ENCODE results near the gene TMUB2.
"Not testable (repeated sequence)": the region's sequence is repeated elsewhere in the genome, so short reads cannot be mapped to it uniquely, and the experiment has no call there.

Gene TMUB2

DNA sequence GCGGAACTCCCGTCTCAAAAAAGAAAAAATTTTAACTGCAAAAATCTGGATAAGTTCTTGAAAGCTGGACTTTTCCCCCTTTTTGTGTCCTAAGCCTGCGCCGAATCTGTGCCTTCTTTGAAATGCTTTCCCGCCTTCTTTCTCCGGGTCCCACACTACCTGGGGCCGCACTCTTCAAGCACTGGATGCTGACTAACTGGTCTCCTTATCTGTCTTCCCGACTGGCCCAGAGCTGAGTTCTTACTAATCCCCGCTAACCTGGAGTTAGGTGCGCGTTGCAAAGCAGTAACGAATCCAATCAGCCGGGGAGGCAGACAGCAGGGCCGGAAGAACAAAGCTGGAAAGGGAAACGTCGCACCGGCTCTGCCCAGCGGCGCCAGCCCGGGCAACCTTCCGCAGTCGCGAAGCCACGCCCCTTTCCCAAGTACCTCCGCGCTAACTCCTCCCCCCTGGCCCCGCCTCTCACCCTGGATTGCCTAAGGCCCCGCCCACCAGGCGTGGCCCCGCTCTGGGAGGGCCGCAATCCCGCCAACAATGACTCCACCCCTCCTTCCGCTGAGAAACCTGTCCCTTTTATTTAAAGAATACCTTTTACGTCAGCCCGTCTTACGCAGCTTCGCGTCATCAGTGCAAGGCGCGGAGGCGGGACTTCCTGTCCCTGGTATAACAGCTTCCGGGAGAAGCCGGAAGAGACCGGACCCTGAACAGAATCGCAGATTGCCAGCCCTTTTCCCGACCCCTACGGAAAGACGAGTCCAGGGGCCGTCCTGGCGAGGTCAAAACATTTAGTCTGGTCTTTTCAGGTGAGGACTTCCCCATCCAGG, at the start of gene TMUB2:
TMUB2 (plus strand) TSS at position 666 of the 824 bp plus-strand sequence. CDS start 737 bp downstream, outside the sequence.
- TF ChIP-seq, protein P1, sequence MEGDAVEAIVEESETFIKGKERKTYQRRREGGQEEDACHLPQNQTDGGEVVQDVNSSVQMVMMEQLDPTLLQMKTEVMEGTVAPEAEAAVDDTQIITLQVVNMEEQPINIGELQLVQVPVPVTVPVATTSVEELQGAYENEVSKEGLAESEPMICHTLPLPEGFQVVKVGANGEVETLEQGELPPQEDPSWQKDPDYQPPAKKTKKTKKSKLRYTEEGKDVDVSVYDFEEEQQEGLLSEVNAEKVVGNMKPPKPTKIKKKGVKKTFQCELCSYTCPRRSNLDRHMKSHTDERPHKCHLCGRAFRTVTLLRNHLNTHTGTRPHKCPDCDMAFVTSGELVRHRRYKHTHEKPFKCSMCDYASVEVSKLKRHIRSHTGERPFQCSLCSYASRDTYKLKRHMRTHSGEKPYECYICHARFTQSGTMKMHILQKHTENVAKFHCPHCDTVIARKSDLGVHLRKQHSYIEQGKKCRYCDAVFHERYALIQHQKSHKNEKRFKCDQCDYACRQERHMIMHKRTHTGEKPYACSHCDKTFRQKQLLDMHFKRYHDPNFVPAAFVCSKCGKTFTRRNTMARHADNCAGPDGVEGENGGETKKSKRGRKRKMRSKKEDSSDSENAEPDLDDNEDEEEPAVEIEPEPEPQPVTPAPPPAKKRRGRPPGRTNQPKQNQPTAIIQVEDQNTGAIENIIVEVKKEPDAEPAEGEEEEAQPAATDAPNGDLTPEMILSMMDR (IDR thresholded peaks at IDR 0.05; ENCODE audit: low read length), result no peak
- no peak for TF ChIP-seq EZH2 (IDR thresholded peaks at IDR 0.05; ENCODE audit: borderline replicate concordance, low read length)
- H4K20me1 ChIP-seq (ENCODE audit: insufficient read depth, low read length), result no peaks in the 10 kb centered on the region
- peak within 1 kb of the TSS; percentile 93 for H3K4me3 ChIP-seq (ENCODE audit: low read depth, low read length, poor library complexity, severe bottlenecking)
- H3K9ac ChIP-seq (ENCODE audit: low read length), result peak within 1 kb of the TSS; percentile 91
- H3K4me1 ChIP-seq (ENCODE audit: insufficient read depth, low read length, severe bottlenecking), result peaks cover 33% of the 10 kb centered on the region
- no peaks in the 10 kb centered on the region for H3K9me3 ChIP-seq (ENCODE audit: low read length)
- H3K36me3 ChIP-seq (ENCODE audit: insufficient read depth, low read length), result peaks cover 54% of the 10 kb centered on the region
- H3K27me3 ChIP-seq (ENCODE audit: insufficient read depth, low read length), result no peaks in the 10 kb centered on the region
- peak within 1 kb of the TSS; percentile 89 for H3K4me2 ChIP-seq (ENCODE audit: low read length)
- no peak within 1 kb of the TSS for H2AFZ ChIP-seq (ENCODE audit: low read length)
- H3K79me2 ChIP-seq (ENCODE audit: insufficient read depth, low read length), result peaks cover 26% of the 10 kb centered on the region
- peak within 1 kb of the TSS; percentile 78 for H3K27ac ChIP-seq (ENCODE audit: low read depth, low read length, poor library complexity, severe bottlenecking)
- no peaks in the 10 kb centered on the region for H3K9me2 ChIP-seq (ENCODE audit: low read depth, low read length)
- no peaks in the 10 kb centered on the region for H3F3A ChIP-seq (ENCODE audit: insufficient read depth, low read length)

DNA sequence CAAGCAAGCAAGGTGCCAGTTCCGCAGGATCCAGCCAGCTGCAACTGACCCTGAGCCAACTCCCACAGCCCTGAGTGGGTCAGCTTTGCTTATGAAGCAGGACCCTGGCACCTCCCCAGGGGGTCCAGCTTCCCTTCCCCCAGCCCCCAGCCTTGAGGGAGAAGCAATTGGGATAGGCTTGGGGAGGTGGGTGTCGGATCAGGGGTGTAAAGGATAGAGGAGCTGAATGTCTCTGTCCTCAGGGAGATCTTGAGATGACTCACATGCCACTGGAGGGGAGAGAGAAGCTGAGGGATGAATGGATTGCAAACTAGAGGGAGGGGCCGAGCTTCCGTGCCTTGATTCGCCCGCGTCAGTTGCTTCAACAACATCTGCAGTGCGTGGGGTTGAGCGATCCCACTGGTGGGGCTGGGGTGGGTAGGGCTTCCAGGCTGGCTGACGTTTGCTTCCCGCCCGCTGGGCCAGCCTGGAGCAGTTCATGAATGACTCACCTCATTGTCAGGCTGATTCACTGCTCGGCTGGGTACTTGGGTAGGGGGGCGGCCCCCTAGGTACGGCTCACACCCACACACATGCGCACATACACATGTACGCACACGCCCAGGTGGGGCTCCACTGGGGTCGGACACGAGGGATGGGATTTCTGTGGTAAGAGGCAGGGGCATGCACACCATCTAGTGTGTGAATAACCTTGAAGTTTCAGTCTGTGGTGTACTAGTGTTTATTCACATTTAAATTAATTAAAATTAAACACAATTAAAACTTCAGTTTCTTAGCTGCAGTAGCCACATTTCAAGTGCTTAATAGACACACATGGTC, 48.7 kb upstream of the TMUB2 start:
- peaks cover 3% of the 10 kb centered on the region; the same call in 1 of the 2 replicates for H3K27me3 ChIP-seq (ENCODE audit: insufficient read depth, low read length)
- TF ChIP-seq, protein P1 (IDR thresholded peaks at IDR 0.05; ENCODE audit: low read length), result no peak
- no peak for TF ChIP-seq EZH2 (IDR thresholded peaks at IDR 0.05; ENCODE audit: borderline replicate concordance, low read length)
- H3K9ac ChIP-seq (ENCODE audit: low read length), result no peak overlapping the region
- no peak overlapping the region for H2AFZ ChIP-seq (ENCODE audit: low read length)
- no peak overlapping the region for H3K27ac ChIP-seq (ENCODE audit: low read depth, low read length, poor library complexity, severe bottlenecking)
- H3K79me2 ChIP-seq (ENCODE audit: insufficient read depth, low read length), result no peaks in the 10 kb centered on the region
- no peak overlapping the region for H3K4me3 ChIP-seq (ENCODE audit: low read depth, low read length, poor library complexity, severe bottlenecking)
- H3K9me2 ChIP-seq (ENCODE audit: low read depth, low read length), result no peaks in the 10 kb centered on the region
- no peaks in the 10 kb centered on the region for H3F3A ChIP-seq (ENCODE audit: insufficient read depth, low read length)
- no peaks in the 10 kb centered on the region for H3K9me3 ChIP-seq (ENCODE audit: low read length)
- H3K36me3 ChIP-seq (ENCODE audit: insufficient read depth, low read length), result no peaks in the 10 kb centered on the region
- no peaks in the 10 kb centered on the region for H4K20me1 ChIP-seq (ENCODE audit: insufficient read depth, low read length)
- peak overlapping the region; percentile 24; the same call in 1 of the 2 replicates for H3K4me2 ChIP-seq (ENCODE audit: low read length)
- peaks cover 22% of the 10 kb centered on the region for H3K4me1 ChIP-seq (ENCODE audit: insufficient read depth, low read length, severe bottlenecking)

DNA sequence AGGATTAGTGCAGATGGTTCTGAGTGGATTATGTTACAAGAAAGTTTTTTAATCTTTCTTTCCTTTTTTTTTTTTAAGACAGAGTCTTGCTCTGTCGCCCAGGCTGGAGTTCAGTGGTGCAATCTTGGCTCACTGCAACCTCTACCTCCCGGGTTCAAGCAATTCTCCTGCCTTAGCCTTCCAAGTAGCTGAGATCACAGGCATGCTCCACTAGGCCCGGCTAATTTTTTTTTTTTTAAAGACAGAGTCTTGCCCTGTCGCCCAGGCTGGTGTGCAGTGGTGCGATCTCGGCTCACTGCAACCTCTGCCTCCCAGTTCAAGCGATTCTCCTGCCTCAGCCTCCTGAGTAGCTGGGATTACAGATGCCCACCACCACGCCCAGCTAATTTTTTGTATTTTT, 42.9 kb upstream of the TMUB2 start:
- H3K9me2 ChIP-seq (ENCODE audit: low read depth, low read length); H3K4me2 ChIP-seq (ENCODE audit: low read length); H2AFZ ChIP-seq (ENCODE audit: low read length); H3K27me3 ChIP-seq (ENCODE audit: insufficient read depth, low read length); H3F3A ChIP-seq (ENCODE audit: insufficient read depth, low read length); H3K9ac ChIP-seq (ENCODE audit: low read length); H3K9me3 ChIP-seq (ENCODE audit: low read length); H3K4me3 ChIP-seq (ENCODE audit: low read depth, low read length, poor library complexity, severe bottlenecking); H3K79me2 ChIP-seq (ENCODE audit: insufficient read depth, low read length); H3K27ac ChIP-seq (ENCODE audit: low read depth, low read length, poor library complexity, severe bottlenecking); H4K20me1 ChIP-seq (ENCODE audit: insufficient read depth, low read length): not testable (repeated sequence)
- peaks cover 16% of the 10 kb centered on the region for H3K4me1 ChIP-seq (ENCODE audit: insufficient read depth, low read length, severe bottlenecking)
- peaks cover 28% of the 10 kb centered on the region for H3K36me3 ChIP-seq (ENCODE audit: insufficient read depth, low read length)

Measured in OCI-LY1 (cell line).